Testis (tissue), 2 donors: Measurements from ENCODE around the gene TEKT5.

ENCODE experiments used
- POLR2A ChIP-seq: fragments of 450-650 bp; IDR thresholded peaks from one replicate; pipeline ENCODE4 v1.6.1; 2017; ENCODE audit warnings: antibody characterized with exemption, mild to moderate bottlenecking, moderate library complexity
- TF ChIP-seq, protein P1 (sequence below), 3 experiments: fragments of 450-650 bp in 2 of 3; fragments of 200-600 bp in 1 of 3; sonication (generic) in 1 of 3; IDR thresholded peaks; one replicate each; pipeline ENCODE4 v1.5.1; 2016 to 2019; ENCODE audit warnings: antibody characterized with exemption in 3 of 3, mild to moderate bottlenecking in 2 of 3, moderate library complexity in 1 of 3

- TF ChIP-seq, protein P1, sequence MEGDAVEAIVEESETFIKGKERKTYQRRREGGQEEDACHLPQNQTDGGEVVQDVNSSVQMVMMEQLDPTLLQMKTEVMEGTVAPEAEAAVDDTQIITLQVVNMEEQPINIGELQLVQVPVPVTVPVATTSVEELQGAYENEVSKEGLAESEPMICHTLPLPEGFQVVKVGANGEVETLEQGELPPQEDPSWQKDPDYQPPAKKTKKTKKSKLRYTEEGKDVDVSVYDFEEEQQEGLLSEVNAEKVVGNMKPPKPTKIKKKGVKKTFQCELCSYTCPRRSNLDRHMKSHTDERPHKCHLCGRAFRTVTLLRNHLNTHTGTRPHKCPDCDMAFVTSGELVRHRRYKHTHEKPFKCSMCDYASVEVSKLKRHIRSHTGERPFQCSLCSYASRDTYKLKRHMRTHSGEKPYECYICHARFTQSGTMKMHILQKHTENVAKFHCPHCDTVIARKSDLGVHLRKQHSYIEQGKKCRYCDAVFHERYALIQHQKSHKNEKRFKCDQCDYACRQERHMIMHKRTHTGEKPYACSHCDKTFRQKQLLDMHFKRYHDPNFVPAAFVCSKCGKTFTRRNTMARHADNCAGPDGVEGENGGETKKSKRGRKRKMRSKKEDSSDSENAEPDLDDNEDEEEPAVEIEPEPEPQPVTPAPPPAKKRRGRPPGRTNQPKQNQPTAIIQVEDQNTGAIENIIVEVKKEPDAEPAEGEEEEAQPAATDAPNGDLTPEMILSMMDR (IDR thresholded peaks at IDR 0.05): no peak
- TF ChIP-seq POLR2A: no peak
Observed at GRCh38 chr16:10618710-10619209, 76.0 kb downstream of the TEKT5 start.
